BLaER1 treated with 17β-estradiol and CSF1 and Interleukin-3, amounts not matched to agents 10 nM and 100 nM (cell line): ENCODE measurements around the gene PAQR8.
A peak's percentile ranks its signal among the peaks of the same experiment; 100 is the strongest.

Experiments
- H3K27ac ChIP-seq, 11 experiments: shearing (Covaris generic); formaldehyde crosslinking; 2 replicates each; pipeline ENCODE4 v1.8.1; 2022
- H3K27me3 ChIP-seq, 11 experiments: shearing (Covaris generic); formaldehyde crosslinking; 2 replicates each; pipeline ENCODE4 v1.8.1; 2022
- H3K36me3 ChIP-seq, 11 experiments: shearing (Covaris generic); formaldehyde crosslinking; 2 replicates each; pipeline ENCODE4 v1.8.1; 2022
- H3K4me1 ChIP-seq, 10 experiments: shearing (Covaris generic); formaldehyde crosslinking; 2 replicates each; pipeline ENCODE4 v1.8.1; 2022
- H3K4me2 ChIP-seq, 11 experiments: shearing (Covaris generic); formaldehyde crosslinking; 2 replicates each; pipeline ENCODE4 v1.8.1; 2022
- H3K4me3 ChIP-seq, 10 experiments: shearing (Covaris generic); formaldehyde crosslinking; 2 replicates each; pipeline ENCODE4 v1.8.1; 2022
- H3K9ac ChIP-seq, 11 experiments: shearing (Covaris generic); formaldehyde crosslinking; 2 replicates each; pipeline ENCODE4 v1.8.1; 2022
- H3K9me3 ChIP-seq, 11 experiments: shearing (Covaris generic); formaldehyde crosslinking; replicated peaks in 1 of 11; 2 replicates each; pipeline ENCODE4 v1.8.1; 2022
- H4K20me1 ChIP-seq, 11 experiments: shearing (Covaris generic); formaldehyde crosslinking; 2 replicates each; pipeline ENCODE4 v1.8.1; 2022
- Cebpa-rat ChIP-seq, 11 experiments: shearing (Covaris generic); IDR thresholded peaks; 2 replicates each; pipeline ENCODE4 v1.8.1; 2022

The PAQR8 gene

GRCh38 chr6:52360601-52361413 lies 1.1 kb upstream of the PAQR8 start:
- H3K4me3 ChIP-seq, result peak overlapping the region in 2 of 10 experiments; percentile 90 to 92; a peak in 2 of 20 replicates

GRCh38 chr6:52361414-52361944 lies 472 bp upstream of the PAQR8 start:
- H3K4me1 ChIP-seq, result peaks cover 18 to 35% (median 25%) of the 10 kb centered on the region in 10 experiments
- H3K9me3 ChIP-seq, result no peaks in the 10 kb centered on the region
- H3K4me3 ChIP-seq, result peak overlapping the region; percentile 80 to 97 (median 91)
- H4K20me1 ChIP-seq, result peaks cover 0 to 30% (median 0%) of the 10 kb centered on the region in 11 experiments; a peak in 4 of 22 replicates
- H3K4me2 ChIP-seq, result peak overlapping the region; percentile 90 to 99 (median 97)
- TF ChIP-seq Cebpa-rat (IDR thresholded peaks at IDR 0.05), result no peak
- peak overlapping the region; percentile 63 to 86 (median 82); a peak in 21 of 22 replicates for H3K27ac ChIP-seq
- peaks cover 0 to 5% (median 0%) of the 10 kb centered on the region in 11 experiments; a peak in 2 of 22 replicates for H3K36me3 ChIP-seq
- H3K27me3 ChIP-seq, result no peaks in the 10 kb centered on the region
- H3K9ac ChIP-seq, result peak overlapping the region; percentile 80 to 89 (median 86)

More at GRCh38 chr6:52360601-52361413, 1.1 kb upstream of the PAQR8 start:
- peak in 2 of 11 experiments; percentile 20 to 43; a peak in 3 of 22 replicates for TF ChIP-seq Cebpa-rat (IDR thresholded peaks at IDR 0.05)
- no peaks in the 10 kb centered on the region for H3K27me3 ChIP-seq
- no peaks in the 10 kb centered on the region for H3K36me3 ChIP-seq
- peak overlapping the region in 8 of 11 experiments; percentile 63 to 86 (median 82); a peak in 7 of 22 replicates for H3K27ac ChIP-seq
- peaks cover 0 to 27% (median 0%) of the 10 kb centered on the region in 11 experiments; a peak in 4 of 22 replicates for H4K20me1 ChIP-seq
- H3K4me1 ChIP-seq, result peaks cover 18 to 38% (median 25%) of the 10 kb centered on the region in 10 experiments
- peak overlapping the region; percentile 90 to 99 (median 97); a peak in 20 of 22 replicates for H3K4me2 ChIP-seq
- H3K9me3 ChIP-seq, result no peaks in the 10 kb centered on the region
- peak overlapping the region in 3 of 11 experiments; percentile 82 to 88 (median 85); a peak in 2 of 22 replicates for H3K9ac ChIP-seq

GRCh38 chr6:52362443-52363227 lies 684 bp downstream of the PAQR8 start:
- peak overlapping the region; percentile 90 to 99 (median 97) for H3K4me2 ChIP-seq
- H3K4me1 ChIP-seq, result peaks cover 18 to 35% (median 25%) of the 10 kb centered on the region in 10 experiments
- H3K9me3 ChIP-seq, result no peaks in the 10 kb centered on the region
- peak overlapping the region; percentile 80 to 97 (median 91) for H3K4me3 ChIP-seq
- peak overlapping the region; percentile 80 to 89 (median 86) for H3K9ac ChIP-seq
- no peaks in the 10 kb centered on the region for H3K27me3 ChIP-seq
- TF ChIP-seq Cebpa-rat (IDR thresholded peaks at IDR 0.05), result no peak
- H3K27ac ChIP-seq, result peak overlapping the region; percentile 43 to 86 (median 82); a peak in 21 of 22 replicates
- H3K36me3 ChIP-seq, result peaks cover 0 to 16% (median 7%) of the 10 kb centered on the region in 11 experiments; a peak in 15 of 22 replicates
- H4K20me1 ChIP-seq, result peaks cover 0 to 41% (median 0%) of the 10 kb centered on the region in 11 experiments; a peak in 4 of 22 replicates

GRCh38 chr6:52363228-52363867 lies 1.4 kb downstream of the PAQR8 start:
- H3K27ac ChIP-seq, result peak overlapping the region in 8 of 11 experiments; percentile 79 to 86 (median 82); a peak in 11 of 22 replicates
- H3K27me3 ChIP-seq, result no peaks in the 10 kb centered on the region
- H3K36me3 ChIP-seq, result peaks cover 5 to 23% (median 15%) of the 10 kb centered on the region in 11 experiments; a peak in 16 of 22 replicates
- H3K9me3 ChIP-seq, result no peaks in the 10 kb centered on the region
- peak overlapping the region; percentile 80 to 89 (median 86) for H3K9ac ChIP-seq
- H3K4me3 ChIP-seq, result peak overlapping the region; percentile 80 to 97 (median 91)
- peak overlapping the region; percentile 90 to 99 (median 97) for H3K4me2 ChIP-seq
- peaks cover 18 to 35% (median 25%) of the 10 kb centered on the region in 10 experiments for H3K4me1 ChIP-seq
- no peak for TF ChIP-seq Cebpa-rat (IDR thresholded peaks at IDR 0.05)
- peaks cover 0 to 48% (median 0%) of the 10 kb centered on the region in 11 experiments; a peak in 4 of 22 replicates for H4K20me1 ChIP-seq

DNA sequence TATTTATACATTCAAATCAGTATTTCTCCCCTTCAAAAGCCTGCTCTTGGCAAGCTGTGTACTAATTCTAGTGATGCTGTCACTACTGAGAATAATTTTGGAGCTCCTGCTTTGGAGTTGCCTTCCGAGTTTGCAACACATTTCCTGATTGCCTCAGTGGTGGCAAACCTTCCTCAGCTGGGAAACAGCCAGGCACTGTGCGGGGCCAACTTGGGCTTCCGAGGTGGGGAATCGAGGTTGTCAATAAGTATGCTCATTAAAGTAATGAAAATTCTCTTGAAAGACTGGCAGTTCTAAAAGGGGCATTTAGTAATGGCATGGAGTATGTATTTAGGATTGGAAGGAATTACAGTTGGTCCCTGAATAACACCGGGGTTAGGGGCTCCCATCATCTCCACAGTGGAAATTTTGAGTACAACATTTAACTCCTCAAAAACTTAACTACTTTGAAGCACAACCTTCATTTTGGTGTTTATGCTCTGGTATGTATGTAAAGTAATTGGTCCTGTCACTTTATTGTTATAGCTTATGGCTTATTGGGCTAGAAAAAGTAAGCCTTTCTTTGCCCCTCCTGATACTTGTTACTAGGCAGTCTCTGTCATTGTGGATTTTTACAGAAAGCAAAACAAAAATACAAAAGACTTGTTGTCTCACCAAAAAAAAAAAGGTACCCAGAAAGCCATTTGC lies 2.7 kb downstream of the PAQR8 start:
- Histone ChIP-seq H3K9ac (no peak overlapping the region), H3K36me3 (peaks cover 5 to 35% (median 19%) of the 10 kb centered on the region in 11 experiments; a peak in 16 of 22 replicates), H3K27ac (no peak overlapping the region), H3K27me3 (no peaks in the 10 kb centered on the region), H3K4me2 (peak overlapping the region in 5 of 11 experiments; percentile 29 to 97 (median 48); a peak in 8 of 22 replicates), H3K4me1 (peaks cover 18 to 35% (median 25%) of the 10 kb centered on the region in 10 experiments), H3K4me3 (no peak overlapping the region), H4K20me1 (peaks cover 0 to 55% (median 0%) of the 10 kb centered on the region in 11 experiments; a peak in 4 of 22 replicates), H3K9me3 (no peaks in the 10 kb centered on the region)
- no peak for TF ChIP-seq Cebpa-rat (IDR thresholded peaks at IDR 0.05)

- peaks cover 5 to 40% (median 20%) of the 10 kb centered on the region in 11 experiments; a peak in 16 of 22 replicates for H3K36me3 ChIP-seq
- no peak overlapping the region; a peak in 1 of 22 replicates for H3K4me2 ChIP-seq
- no peaks in the 10 kb centered on the region for H3K27me3 ChIP-seq
- peaks cover 18 to 35% (median 25%) of the 10 kb centered on the region in 10 experiments for H3K4me1 ChIP-seq
- no peaks in the 10 kb centered on the region for H3K9me3 ChIP-seq
- H4K20me1 ChIP-seq, result peaks cover 0 to 61% (median 0%) of the 10 kb centered on the region in 11 experiments; a peak in 4 of 22 replicates
- H3K27ac ChIP-seq, result no peak overlapping the region
- TF ChIP-seq Cebpa-rat (IDR thresholded peaks at IDR 0.05), result no peak
- H3K9ac ChIP-seq, result no peak overlapping the region
- H3K4me3 ChIP-seq, result no peak overlapping the region
Observed at GRCh38 chr6:52365317-52365716, 3.4 kb downstream of the PAQR8 start.

GRCh38 chr6:52365866-52366540 lies 4.1 kb downstream of the PAQR8 start:
- TF ChIP-seq Cebpa-rat (IDR thresholded peaks at IDR 0.05), result no peak
- Histone ChIP-seq H3K4me1 (peaks cover 16 to 30% (median 21%) of the 10 kb centered on the region in 10 experiments), H3K9me3 (no peaks in the 10 kb centered on the region), H3K27me3 (no peaks in the 10 kb centered on the region), H3K4me2 (no peak overlapping the region), H4K20me1 (peaks cover 0 to 61% (median 0%) of the 10 kb centered on the region in 11 experiments; a peak in 4 of 22 replicates), H3K27ac (no peak overlapping the region), H3K36me3 (peaks cover 5 to 46% (median 21%) of the 10 kb centered on the region in 11 experiments; a peak in 16 of 22 replicates), H3K4me3 (no peak overlapping the region), H3K9ac (no peak overlapping the region)
